ENCODE measurements around the gene ERC1.

ERC1 gene

DNA sequence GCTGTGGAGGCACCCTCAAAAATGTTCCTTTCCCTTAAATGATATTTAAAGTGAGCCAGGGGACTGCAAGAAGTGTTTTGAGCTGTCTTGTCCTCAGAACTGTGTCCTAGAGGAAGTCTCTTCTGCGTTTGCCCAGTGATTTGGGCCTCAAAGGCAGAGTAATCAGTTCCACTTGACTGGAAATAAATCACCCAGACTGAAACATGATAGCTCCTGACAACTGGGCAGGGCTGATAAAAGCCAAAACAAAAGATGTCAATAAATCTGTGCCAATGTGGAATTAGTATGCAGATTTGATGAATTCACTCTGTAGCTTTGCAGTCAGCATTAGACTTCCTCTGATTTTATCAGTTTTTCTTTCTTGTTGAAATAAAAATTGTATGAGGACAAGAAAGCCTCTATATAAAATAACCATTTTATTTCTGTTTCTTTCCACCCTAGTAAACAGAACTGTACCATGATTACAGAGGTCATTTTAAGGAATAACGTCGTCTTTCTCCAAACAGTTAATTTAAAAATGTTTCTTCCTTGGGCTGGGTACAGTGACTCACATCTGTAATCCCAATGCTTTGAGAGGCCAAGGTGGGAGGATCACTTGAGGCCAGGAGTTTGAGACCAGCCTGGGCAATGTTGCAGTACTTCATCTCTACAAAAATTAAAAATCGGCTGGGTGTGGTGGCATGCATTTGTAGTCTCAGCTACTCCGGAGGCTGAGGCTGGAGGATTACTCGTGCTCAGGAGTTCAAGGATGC, 180.8 kb downstream of the ERC1 start:
- Histone ChIP-seq H3K4me1 (ENCODE audit: control insufficient read depth, insufficient read depth, low read length) (peaks cover 20% of the 10 kb centered on the region), H3K36me3 (ENCODE audit: control insufficient read depth in 2 of 2, insufficient read depth in 1 of 2, low read length in 2 of 2) (no peaks in the 10 kb centered on the region), H3K4me3 (ENCODE audit: low read depth, low read length) (no peak overlapping the region), H3K27ac (ENCODE audit: extremely low read depth, low read depth, low read length) (peak overlapping the region; percentile 46; the same call in 1 of the 2 replicates), H3K9me3 (ENCODE audit: control insufficient read depth, insufficient read depth, low read depth, low read length) (no peaks in the 10 kb centered on the region)
- ChIA-PET CTCF (interaction anchor here (0.6 kb wide), 1 partner anchor 855 kb away, joined by 3 read pairs; no protein-coding TSS in a partner anchor), POLR2A (no interaction called here)
- 0 out of 2 replicates have a peak, but pooled peaks have one; percentile 28 for TF ChIP-seq ZBTB8A (tag by site-specific recombination; IDR thresholded peaks at IDR 0.05)
- no peak for TF ChIP-seq ZFP37 (tag by site-specific recombination; IDR thresholded peaks at IDR 0.05)
- TF ChIP-seq TRIM28 (IDR thresholded peaks at IDR 0.05; ENCODE audit: borderline replicate concordance, low read length), result peak; percentile 56; the same call in 1 of the 2 replicates
- TF ChIP-seq ZNF585B (tag by site-specific recombination; IDR thresholded peaks at IDR 0.05), result no peak
- TF ChIP-seq, protein P1, sequence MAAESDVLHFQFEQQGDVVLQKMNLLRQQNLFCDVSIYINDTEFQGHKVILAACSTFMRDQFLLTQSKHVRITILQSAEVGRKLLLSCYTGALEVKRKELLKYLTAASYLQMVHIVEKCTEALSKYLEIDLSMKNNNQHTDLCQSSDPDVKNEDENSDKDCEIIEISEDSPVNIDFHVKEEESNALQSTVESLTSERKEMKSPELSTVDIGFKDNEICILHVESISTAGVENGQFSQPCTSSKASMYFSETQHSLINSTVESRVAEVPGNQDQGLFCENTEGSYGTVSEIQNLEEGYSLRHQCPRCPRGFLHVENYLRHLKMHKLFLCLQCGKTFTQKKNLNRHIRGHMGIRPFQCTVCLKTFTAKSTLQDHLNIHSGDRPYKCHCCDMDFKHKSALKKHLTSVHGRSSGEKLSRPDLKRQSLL (tag by site-specific recombination; IDR thresholded peaks at IDR 0.05), result no peak
- no peak for TF ChIP-seq ZNF221 (tag by site-specific recombination; IDR thresholded peaks at IDR 0.05; ENCODE audit: borderline replicate concordance)
- no peak for TF ChIP-seq ZNF16 (tag by site-specific recombination; IDR thresholded peaks at IDR 0.05; ENCODE audit: low read depth)
- peak; percentile 50; the same call in 1 of the 2 replicates for TF ChIP-seq ZXDB (tag by site-specific recombination; IDR thresholded peaks at IDR 0.05)
- TF ChIP-seq, protein P2, sequence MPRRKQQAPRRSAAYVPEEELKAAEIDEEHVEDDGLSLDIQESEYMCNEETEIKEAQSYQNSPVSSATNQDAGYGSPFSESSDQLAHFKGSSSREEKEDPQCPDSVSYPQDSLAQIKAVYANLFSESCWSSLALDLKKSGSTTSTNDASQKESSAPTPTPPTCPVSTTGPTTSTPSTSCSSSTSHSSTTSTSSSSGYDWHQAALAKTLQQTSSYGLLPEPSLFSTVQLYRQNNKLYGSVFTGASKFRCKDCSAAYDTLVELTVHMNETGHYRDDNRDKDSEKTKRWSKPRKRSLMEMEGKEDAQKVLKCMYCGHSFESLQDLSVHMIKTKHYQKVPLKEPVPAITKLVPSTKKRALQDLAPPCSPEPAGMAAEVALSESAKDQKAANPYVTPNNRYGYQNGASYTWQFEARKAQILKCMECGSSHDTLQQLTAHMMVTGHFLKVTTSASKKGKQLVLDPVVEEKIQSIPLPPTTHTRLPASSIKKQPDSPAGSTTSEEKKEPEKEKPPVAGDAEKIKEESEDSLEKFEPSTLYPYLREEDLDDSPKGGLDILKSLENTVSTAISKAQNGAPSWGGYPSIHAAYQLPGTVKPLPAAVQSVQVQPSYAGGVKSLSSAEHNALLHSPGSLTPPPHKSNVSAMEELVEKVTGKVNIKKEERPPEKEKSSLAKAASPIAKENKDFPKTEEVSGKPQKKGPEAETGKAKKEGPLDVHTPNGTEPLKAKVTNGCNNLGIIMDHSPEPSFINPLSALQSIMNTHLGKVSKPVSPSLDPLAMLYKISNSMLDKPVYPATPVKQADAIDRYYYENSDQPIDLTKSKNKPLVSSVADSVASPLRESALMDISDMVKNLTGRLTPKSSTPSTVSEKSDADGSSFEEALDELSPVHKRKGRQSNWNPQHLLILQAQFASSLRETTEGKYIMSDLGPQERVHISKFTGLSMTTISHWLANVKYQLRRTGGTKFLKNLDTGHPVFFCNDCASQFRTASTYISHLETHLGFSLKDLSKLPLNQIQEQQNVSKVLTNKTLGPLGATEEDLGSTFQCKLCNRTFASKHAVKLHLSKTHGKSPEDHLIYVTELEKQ (tag by site-specific recombination; IDR thresholded peaks at IDR 0.05; ENCODE audit: borderline replicate concordance), result peak; percentile 96
- no peak for TF ChIP-seq ZNF555 (tag by site-specific recombination; conservative IDR thresholded peaks at IDR 0.05)
- TF ChIP-seq ZNF146 (tag by site-specific recombination; IDR thresholded peaks at IDR 0.05), result no peak
- no peak for TF ChIP-seq ZSCAN23 (tag by site-specific recombination; IDR thresholded peaks at IDR 0.05)
- TF ChIP-seq ZEB2 (tag by site-specific recombination; IDR thresholded peaks at IDR 0.05), result peak; percentile 83
- 0 out of 2 replicates have a peak, but pooled peaks have one; percentile 57 for TF ChIP-seq ZNF501 (tag by site-specific recombination; IDR thresholded peaks at IDR 0.05)
- TF ChIP-seq FEZF1 (tag by site-specific recombination; IDR thresholded peaks at IDR 0.05), result peak; percentile 87
- peak; percentile 88 for TF ChIP-seq OSR2 (tag by site-specific recombination; IDR thresholded peaks at IDR 0.05)
- 0 out of 2 replicates have a peak, but pooled peaks have one; percentile 11 for TF ChIP-seq ZNF394 (tag by site-specific recombination; IDR thresholded peaks at IDR 0.05; ENCODE audit: borderline replicate concordance)
- TF ChIP-seq, protein P3, sequence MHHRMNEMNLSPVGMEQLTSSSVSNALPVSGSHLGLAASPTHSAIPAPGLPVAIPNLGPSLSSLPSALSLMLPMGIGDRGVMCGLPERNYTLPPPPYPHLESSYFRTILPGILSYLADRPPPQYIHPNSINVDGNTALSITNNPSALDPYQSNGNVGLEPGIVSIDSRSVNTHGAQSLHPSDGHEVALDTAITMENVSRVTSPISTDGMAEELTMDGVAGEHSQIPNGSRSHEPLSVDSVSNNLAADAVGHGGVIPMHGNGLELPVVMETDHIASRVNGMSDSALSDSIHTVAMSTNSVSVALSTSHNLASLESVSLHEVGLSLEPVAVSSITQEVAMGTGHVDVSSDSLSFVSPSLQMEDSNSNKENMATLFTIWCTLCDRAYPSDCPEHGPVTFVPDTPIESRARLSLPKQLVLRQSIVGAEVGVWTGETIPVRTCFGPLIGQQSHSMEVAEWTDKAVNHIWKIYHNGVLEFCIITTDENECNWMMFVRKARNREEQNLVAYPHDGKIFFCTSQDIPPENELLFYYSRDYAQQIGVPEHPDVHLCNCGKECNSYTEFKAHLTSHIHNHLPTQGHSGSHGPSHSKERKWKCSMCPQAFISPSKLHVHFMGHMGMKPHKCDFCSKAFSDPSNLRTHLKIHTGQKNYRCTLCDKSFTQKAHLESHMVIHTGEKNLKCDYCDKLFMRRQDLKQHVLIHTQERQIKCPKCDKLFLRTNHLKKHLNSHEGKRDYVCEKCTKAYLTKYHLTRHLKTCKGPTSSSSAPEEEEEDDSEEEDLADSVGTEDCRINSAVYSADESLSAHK (tag by site-specific recombination; IDR thresholded peaks at IDR 0.05), result peak; percentile 82
- peak; percentile 64; the same call in 1 of the 2 replicates for TF ChIP-seq WT1 (tag by site-specific recombination; IDR thresholded peaks at IDR 0.05)
- no peak for TF ChIP-seq ZNF223 (tag by site-specific recombination; IDR thresholded peaks at IDR 0.05)
- TF ChIP-seq BCL11A (tag by site-specific recombination; IDR thresholded peaks at IDR 0.05; ENCODE audit: low read depth), result 0 out of 2 replicates have a peak, but pooled peaks have one; percentile 31
- peak; percentile 85 for TF ChIP-seq ZNF843 (tag by site-specific recombination; IDR thresholded peaks at IDR 0.05)
- no peak for TF ChIP-seq ZNF76 (tag by site-specific recombination; IDR thresholded peaks at IDR 0.05; ENCODE audit: borderline replicate concordance, low read depth)
- TF ChIP-seq IKZF3 (tag by site-specific recombination; IDR thresholded peaks at IDR 0.05), result peak; percentile 51
- TF ChIP-seq ZNF664 (tag by site-specific recombination; IDR thresholded peaks at IDR 0.05), result no peak
- TF ChIP-seq ZNF202 (tag by site-specific recombination; IDR thresholded peaks at IDR 0.05; ENCODE audit: borderline replicate concordance), result no peak
- peak; percentile 68; the same call in 1 of the 2 replicates for TF ChIP-seq TCF7L2 (IDR thresholded peaks at IDR 0.05; ENCODE audit: borderline replicate concordance, low read depth, low read length)
- peak; percentile 70 for TF ChIP-seq ZNF629 (tag by site-specific recombination; IDR thresholded peaks at IDR 0.05)
- TF ChIP-seq ZNF174 (tag by site-specific recombination; IDR thresholded peaks at IDR 0.05), result no peak
- TF ChIP-seq ZBTB17 (tag by site-specific recombination; IDR thresholded peaks at IDR 0.05), result 0 out of 2 replicates have a peak, but pooled peaks have one; percentile 45
- no peak for TF ChIP-seq ZNF473 (tag by site-specific recombination; IDR thresholded peaks at IDR 0.05)
- TF ChIP-seq ZNF311 (tag by site-specific recombination; IDR thresholded peaks at IDR 0.05; ENCODE audit: borderline replicate concordance), result no peak
